HuH-7 (cell line): ENCODE measurements around the gene ODR4.
"Not testable (repeated sequence)": the region's sequence is repeated elsewhere in the genome, so short reads cannot be mapped to it uniquely, and the experiment has no call there.

Source experiments
- DNase-seq: peaks from one replicate; pipeline ENCODE4 v3.0.0; 2011; ENCODE audit warnings: low spot score

Gene ODR4

GRCh38 chr1:186421446-186421845 is 45.8 kb downstream of the ODR4 start:
- DNase-seq = no peak

GRCh38 chr1:186424539-186424938 is 48.9 kb downstream of the ODR4 start:
- no peak for DNase-seq

GRCh38 chr1:186426118-186426517 is 50.5 kb downstream of the ODR4 start:
- no peak for DNase-seq

GRCh38 chr1:186429017-186429416 is 53.4 kb downstream of the ODR4 start:
- DNase-seq = no peak

GRCh38 chr1:186435336-186435735 is 59.7 kb downstream of the ODR4 start:
- no peak for DNase-seq

GRCh38 chr1:186438567-186438966 is 62.9 kb downstream of the ODR4 start:
- DNase-seq = no peak

- no peak for DNase-seq
Measured at GRCh38 chr1:186440584-186440983, 64.9 kb downstream of the ODR4 start.

GRCh38 chr1:186442651-186443375 is 67.2 kb downstream of the ODR4 start:
- no peak for DNase-seq

- no peak for DNase-seq
Measured at GRCh38 chr1:186443638-186444037, 68.0 kb downstream of the ODR4 start.

GRCh38 chr1:186446152-186446551 is 70.5 kb downstream of the ODR4 start:
- no peak for DNase-seq

- DNase-seq = no peak
Measured at GRCh38 chr1:186454981-186455380, 79.3 kb downstream of the ODR4 start.

GRCh38 chr1:186456729-186457255 is 81.2 kb downstream of the ODR4 start:
- no peak for DNase-seq

- not testable (repeated sequence) for DNase-seq
Measured at GRCh38 chr1:186459161-186459560, 83.5 kb downstream of the ODR4 start.

- DNase-seq = no peak
Measured at GRCh38 chr1:186461014-186461413, 85.4 kb downstream of the ODR4 start, which contains the start of gene PDC. TSS of gene PDC (minus strand) at chr1:186461114. CDS start at chr1:186449459, 11,655 bp downstream.

- DNase-seq = no peak
Measured at GRCh38 chr1:186463511-186463910, 87.9 kb downstream of the ODR4 start.

GRCh38 chr1:186463926-186464325 is 88.3 kb downstream of the ODR4 start:
- DNase-seq = no peak

- DNase-seq = not testable (repeated sequence)
Measured at GRCh38 chr1:186465491-186465890, 89.9 kb downstream of the ODR4 start.

- DNase-seq = no peak
Measured at GRCh38 chr1:186465946-186466345, 90.3 kb downstream of the ODR4 start.
